GM18505 (cell line): Measurements from ENCODE around the gene LIG4.
"Not testable (repeated sequence)": the region's sequence is repeated elsewhere in the genome, so short reads cannot be mapped to it uniquely, and the experiment has no call there.

Source experiments
- ATAC-seq: cut with Tn5 transposase; IDR thresholded peaks from one replicate; pipeline ENCODE4 v1.9.1; 2021; ENCODE audit not compliant: unreplicated experiment
- POLR2A ChIP-seq: IDR thresholded peaks from 4 replicates; pipeline ENCODE4 v1.6.1; 2011; ENCODE audit warnings: borderline replicate concordance; ENCODE audit not compliant: insufficient read depth, insufficient read length; ENCODE audit errors: extremely low read depth

The LIG4 gene

DNA sequence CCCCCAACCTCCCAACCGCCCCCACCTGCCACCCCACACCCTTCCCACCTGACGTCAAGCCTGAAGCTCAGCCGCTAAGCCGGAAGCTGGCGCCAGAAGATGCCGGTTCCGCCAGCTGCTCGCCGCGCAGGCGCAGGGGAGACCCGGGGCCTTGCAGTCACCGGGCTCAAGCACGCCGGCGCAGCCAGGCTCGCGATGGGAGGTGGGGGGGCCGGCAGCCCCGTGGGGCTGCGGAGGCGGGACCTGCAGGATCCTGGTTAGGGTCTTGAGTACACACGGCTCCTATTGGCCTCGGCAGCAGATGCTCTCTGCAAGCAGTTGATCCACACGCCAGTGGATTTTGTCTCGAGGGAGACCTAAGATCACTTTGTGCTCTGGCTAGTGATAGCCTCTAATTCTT, at the start of gene LIG4:
Gene LIG4 (minus strand): TSS at position 101 of the 400 bp plus-strand sequence. CDS start 4,268 bp downstream, outside the sequence.
- peak; percentile 75 for TF ChIP-seq POLR2A
- peak; percentile 69 for ATAC-seq

DNA sequence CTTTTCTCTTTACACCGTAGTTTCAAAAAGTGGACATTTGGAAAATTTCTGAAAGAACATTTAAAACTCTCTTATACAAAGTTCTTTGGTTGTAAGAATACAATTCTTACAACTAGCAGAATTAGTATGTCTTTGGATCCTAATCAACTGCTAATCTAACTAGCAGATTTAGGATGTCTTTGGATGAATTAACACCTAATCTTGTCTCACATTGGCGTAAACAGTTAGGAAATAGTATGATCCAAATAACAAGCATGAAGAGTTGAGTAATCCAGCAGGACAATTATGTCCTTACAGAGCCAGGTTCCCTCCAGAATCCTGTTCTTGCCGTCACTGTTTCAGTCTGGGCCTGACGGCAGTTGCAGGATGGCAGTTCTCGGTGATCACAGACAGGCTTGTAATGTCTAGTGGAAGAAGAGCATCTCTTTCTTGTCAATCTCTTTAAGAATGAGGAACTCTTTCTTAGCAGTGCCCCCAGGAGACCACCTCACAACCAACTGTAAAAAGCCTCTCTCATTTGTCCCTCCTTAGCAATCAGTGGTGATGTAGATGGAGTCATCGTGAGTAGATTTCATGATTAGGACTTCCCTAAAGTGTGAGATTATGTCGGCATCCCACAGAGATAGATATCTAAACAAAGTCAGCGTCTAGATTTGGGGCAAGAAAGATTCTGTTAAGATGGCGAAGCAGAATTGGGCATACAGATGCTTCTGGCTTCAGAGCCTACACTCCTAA, 48.5 kb upstream of the LIG4 start:
- ATAC-seq, result no peak
- no peak for TF ChIP-seq POLR2A

DNA sequence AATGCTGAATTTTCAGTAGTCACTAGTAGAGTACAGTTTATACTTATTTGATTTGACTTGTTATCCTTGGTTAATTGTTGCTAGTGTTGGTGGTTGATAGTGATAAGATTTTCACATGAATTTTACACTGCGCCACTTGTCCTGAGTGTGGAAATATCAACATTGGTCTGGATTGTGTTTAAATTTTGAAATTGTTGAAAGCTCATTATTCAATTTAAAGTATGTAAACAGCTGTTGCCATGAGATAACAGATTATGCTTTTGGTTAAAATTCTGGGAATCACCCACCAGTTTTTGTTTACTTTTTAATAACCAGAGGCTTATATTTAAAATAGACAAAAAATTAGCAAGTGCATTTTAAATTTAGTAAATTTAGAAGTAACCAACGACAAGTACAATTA, 41.9 kb upstream of the LIG4 start:
- no peak for TF ChIP-seq POLR2A
- no peak for ATAC-seq

DNA sequence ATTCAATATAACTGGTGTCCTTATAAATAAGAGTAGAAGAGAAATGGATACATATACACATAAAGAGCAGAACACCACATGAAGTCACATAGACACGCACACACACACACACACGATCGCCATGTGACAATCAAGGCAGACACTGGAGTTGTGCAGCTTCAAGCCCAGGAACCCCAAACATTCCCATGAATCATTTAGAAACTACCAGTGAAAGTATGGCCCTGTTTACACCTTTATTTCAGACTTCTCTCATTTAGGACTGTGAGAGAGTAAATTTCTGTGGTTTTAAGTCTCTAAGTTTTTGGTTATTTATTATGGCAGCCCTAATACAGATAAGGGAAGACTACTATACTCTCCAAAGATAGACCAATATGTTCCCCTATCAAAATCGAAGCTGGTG, 33.8 kb upstream of the LIG4 start:
- ATAC-seq, result no peak
- no peak for TF ChIP-seq POLR2A

DNA sequence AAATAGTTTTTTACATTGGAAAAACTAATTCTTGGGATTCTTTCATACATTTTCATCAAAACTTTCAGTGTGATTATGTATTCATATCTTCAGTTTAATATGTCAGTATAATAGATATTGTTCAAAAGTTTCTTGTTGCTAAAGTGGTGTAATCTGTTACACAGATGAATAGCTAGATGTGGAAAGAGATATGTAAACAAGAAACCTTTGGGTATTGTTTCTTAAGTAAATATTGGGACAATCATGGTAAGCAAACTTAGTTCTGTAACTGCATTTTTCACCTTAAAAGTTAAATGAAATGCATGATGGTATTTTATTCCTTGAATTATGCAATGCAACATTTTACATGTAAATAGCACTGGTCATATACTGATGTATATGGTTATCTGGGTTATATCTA, 15.0 kb upstream of the LIG4 start:
- no peak for ATAC-seq
- no peak for TF ChIP-seq POLR2A

DNA sequence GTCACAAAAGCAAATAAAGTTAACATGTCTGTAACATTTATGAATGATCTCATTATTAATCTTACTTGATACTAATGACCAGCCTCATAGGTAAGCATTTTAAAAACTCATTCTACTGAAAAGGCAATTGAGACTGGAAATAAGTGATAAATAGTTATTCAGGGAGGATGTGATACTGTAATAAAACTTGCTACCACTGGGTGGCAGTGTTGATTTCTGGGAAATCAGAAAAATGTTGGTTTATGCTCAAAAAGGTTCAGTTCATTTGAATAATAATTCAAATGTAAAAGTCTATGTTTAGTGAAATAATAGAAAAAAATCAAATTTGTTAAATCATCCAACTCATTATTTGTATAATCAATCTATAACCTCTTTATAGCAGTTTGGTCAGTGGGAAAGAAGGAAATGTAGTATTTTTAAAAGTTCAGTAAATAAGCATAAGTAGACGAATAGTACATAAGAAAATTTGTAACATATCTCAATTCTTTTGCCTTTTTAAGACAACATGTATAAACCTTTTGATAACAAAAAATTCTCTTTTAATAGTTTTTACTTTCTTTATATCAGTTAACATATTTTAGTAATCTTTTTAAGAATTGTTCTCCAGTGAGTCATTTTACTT, 12.4 kb upstream of the LIG4 start:
- TF ChIP-seq POLR2A, result no peak
- no peak for ATAC-seq

DNA sequence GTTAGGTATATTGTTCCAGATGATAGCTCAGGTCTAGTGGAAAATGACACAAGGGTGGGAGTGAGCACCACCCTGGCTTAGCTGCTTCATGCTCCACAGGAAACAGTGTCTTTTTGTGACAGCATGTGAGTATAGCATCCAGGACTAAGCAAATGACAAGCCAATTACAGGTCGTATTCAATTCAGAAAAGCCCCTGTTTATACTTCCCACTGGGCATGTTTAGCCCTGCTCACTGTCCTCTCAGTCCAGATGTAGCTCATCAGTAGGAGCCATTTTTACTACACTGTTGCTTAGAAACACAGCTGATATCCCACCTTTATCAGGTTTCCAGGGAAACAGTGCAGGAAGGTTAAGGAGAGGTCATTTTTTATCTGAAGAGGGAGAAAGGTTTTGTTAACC, 10.8 kb upstream of the LIG4 start:
- TF ChIP-seq POLR2A, result no peak
- ATAC-seq, result no peak

DNA sequence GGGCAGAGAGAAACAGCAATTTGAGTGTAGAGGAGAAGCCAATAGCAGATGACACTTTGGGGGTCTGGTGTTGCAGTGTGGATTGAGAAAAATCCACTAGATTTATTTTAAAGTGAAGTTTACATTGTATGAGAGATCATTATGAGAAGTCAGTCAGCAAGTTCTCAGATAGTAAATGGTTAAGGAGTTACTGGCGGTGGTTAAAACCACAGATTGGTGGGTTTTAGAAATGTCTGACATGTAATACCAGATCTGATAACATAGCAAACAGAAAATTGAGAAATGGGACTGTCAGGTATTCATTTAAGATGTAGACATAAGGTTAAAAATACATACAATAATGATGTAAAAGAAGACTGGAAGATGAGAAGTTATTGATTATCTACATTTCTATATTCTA, 10.1 kb upstream of the LIG4 start:
- no peak for TF ChIP-seq POLR2A
- no peak for ATAC-seq

DNA sequence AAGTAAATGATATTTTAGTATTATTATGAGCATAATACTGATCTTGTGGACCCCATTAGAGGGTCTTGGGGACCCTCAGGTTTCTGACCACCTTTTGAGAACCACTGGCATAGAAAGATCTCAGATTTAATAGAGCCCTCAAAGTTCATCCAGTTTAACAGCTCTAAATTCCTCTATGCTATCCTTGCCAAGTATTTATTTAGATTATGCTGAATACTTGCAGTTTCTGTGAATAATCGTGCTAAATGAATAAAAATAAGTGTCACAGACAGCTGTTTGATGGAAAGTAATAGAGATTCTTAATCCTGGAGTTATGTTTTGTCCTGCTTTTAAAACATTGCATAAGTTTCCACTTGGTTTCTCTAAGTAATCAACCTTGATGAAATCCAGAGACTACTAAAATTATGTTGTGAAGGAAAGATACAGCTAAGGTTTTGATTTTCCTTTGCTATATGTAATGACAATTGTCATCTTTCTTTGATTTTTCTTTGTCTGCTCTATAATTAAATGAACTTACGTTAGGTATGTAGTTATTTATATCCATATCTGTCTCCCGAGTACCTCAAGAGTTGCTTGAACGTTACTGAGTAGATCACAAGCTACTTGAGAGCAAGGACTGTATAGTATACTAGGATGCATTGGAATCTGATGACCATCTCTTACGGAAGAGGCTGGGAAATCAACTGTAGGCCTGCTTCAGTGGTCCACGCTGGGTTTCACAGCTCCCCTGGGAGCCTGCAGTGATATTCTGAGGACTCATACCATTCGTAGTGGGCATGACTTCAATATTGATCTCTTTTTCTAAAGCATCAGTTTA, 8.6 kb upstream of the LIG4 start:
- no peak for ATAC-seq
- no peak for TF ChIP-seq POLR2A

DNA sequence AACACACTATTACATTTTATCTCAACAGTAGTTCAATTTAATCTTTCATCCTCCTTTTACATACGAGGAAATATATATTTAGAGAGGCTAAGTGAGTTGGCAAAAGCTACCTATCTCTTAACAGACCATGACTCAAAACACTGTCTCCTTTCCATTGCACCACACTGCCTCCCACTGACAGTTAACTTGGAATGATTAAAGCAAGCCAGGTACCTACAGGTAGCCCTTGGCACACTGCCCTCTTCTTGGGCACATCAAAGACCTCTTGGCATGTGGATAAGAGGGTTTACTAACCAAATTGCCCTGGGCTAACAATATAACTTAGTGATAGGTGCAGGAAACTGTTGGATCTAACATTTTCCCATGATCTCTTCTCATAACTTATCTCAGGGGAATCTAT, 4.7 kb upstream of the LIG4 start:
- no peak for ATAC-seq
- TF ChIP-seq POLR2A, result no peak

DNA sequence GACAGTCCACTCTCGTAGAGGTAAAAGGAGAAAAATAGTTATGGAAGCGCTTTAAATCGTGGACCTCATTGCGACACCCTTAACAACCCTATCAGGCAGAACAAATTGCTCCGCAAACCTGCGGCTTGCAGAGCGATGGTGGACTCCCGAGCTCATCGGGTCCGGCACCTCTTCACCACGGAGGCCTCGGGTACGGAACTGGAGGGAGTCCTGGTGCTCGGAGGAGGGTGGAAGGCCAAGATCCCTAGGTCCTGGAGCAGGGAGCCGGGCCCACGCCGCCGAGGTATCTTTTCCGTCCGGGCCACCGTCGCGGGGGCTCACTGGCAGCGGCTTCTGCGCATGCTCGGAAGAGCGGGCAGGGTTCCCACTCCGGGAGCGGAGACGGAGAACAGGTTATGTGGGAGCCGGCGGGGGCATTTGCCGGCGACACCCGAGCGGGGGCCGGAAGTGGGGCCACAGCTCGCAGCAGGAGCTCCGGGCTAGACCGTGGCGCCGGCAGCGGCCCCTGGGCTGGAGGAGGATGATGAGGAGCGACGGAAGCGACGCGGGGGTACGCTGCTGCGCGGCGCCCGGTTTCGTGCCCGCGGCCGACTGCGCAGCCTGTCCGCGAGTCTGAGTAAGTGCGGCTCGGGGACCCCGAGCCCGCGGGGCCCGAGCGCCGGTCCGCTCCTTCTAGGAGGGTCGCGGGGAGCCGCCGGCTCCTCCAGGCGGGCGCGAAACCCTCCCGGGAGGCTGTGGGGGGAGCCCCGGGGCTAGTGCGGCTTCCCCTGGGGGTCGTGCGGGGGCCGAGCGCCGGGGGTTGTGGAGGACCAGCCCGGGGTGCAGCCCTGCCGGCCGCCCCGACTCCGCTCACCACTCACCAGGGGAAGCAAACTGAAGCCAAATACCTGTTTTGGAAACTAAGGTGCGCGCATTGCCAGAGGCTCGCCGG, 3.0 kb upstream of the LIG4 start, which contains the start of gene ABHD13:
Gene ABHD13 (plus strand): TSS at position 349 of the 931 bp plus-strand sequence. CDS start 10,827 bp downstream, outside the sequence.
- peak; percentile 76 for ATAC-seq
- peak; percentile 92 for TF ChIP-seq POLR2A

DNA sequence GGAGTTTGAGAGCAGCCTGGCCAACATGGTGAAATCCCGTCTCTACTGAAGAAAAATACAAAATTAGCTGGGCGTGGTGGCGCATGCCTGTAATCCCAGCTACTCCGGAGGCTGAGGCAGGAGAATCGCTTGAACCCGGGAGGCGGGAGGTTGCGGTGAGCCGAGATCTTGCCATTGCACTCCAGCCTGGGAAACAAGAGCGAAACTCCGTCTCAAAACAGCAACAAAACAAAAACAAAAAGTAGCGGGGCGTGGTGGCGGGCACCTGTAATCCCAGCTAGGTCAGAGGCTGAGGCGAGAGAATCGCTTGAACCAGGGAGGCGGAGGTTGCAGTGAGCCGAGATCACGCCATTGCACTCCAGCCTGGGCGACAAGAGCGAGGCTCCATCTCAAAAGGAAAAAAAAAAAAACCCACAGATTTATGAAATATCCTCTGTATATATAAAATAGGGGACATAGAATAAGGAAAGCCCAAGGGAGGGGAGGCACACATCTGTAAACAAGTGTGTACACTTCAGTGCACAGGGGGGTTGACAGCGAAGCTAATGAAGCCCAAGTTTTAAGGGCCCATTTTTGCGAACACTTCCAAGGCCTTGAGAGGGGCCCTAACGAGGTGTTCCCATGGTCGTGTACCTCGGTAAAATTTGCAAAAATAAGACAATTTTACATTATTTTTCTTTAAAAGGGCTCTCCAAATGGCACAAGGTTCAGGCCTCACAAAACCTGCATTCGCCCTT, 2.1 kb upstream of the LIG4 start:
- not testable (repeated sequence) for ATAC-seq

DNA sequence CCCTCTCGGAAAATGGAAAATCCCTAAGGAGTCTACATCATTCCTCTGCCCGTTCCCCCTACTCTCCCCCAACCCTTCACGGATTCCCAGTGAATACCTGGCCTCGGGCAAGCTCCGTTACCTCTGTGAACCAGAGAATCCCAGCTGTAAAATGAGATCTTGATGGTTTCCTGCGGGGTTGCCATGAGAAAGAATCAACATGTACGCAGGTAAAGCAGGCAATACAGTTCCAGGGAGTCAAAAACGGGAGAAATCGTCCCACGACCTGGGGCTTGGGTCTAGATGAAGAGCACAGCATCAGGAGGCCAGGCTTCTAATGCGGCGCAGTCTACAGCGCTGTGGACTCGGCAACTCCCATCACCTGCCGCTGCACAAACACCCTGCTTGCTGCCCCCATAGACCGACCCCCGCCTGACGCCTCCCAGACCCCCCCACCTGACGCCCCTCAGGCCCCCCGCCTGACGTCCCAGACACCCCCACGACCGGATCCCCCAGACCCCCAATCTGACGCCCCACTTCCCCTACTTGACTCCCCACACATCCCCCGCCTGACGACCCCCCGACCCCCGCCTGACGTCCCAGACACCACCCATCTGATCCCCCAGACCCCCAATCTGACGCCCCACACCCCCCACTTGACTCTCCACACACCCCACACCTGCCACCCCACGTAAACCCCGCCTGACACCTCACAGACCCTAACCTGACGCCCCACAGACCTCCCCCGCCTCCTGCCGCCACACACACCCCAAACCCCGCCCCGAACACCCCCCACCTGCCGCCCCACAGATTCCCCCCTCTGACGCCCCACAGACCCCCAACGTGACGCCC, 680 bp downstream of the LIG4 start:
- no peak for TF ChIP-seq POLR2A
- no peak for ATAC-seq
